NCI-H345 (cell line): Measurements from ENCODE around the gene RUFY2.

Experiments
- DNase-seq: peaks from one replicate; lab custom pipeline; 2025; lab: John Stamatoyannopoulos, UW

Gene RUFY2

GRCh38 chr10:68364101-68364886 is 42.8 kb downstream of the RUFY2 start:
- DNase-seq, result no peak

GRCh38 chr10:68362590-68362989 is 44.5 kb downstream of the RUFY2 start:
- no peak for DNase-seq

- DNase-seq, result no peak
These were observed 47.9 kb downstream of the RUFY2 start for GRCh38 chr10:68359189-68359588.

GRCh38 chr10:68353537-68353936 is 53.5 kb downstream of the RUFY2 start:
- no peak for DNase-seq

GRCh38 chr10:68348265-68348741 is 58.8 kb downstream of the RUFY2 start:
- DNase-seq, result peak; percentile 5

- DNase-seq, result no peak
These were observed 60.3 kb downstream of the RUFY2 start for GRCh38 chr10:68346774-68347173.

GRCh38 chr10:68345621-68346020 is 61.5 kb downstream of the RUFY2 start:
- no peak for DNase-seq

- DNase-seq, result no peak
These were observed 64.1 kb downstream of the RUFY2 start for GRCh38 chr10:68342909-68343516.

- DNase-seq, result no peak
These were observed 66.6 kb downstream of the RUFY2 start for GRCh38 chr10:68340358-68341080.

GRCh38 chr10:68336754-68337351 is 70.2 kb downstream of the RUFY2 start:
- no peak for DNase-seq

- DNase-seq, result no peak
These were observed 72.2 kb downstream of the RUFY2 start for GRCh38 chr10:68334672-68335467.

GRCh38 chr10:68333440-68334431 is 73.3 kb downstream of the RUFY2 start:
- DNase-seq, result no peak

GRCh38 chr10:68333058-68333395 is 74.0 kb downstream of the RUFY2 start:
- DNase-seq, result no peak

GRCh38 chr10:68332259-68333057 is 74.6 kb downstream of the RUFY2 start, which contains the start of gene PBLD:
Gene PBLD, minus strand, starts transcription at chr10:68332928. Its CDS starts 26,084 bp downstream, at chr10:68306844.
- peak; percentile 61 for DNase-seq

GRCh38 chr10:68331455-68332258 is 75.4 kb downstream of the RUFY2 start, which contains the start of gene HNRNPH3:
Gene HNRNPH3, plus strand, starts transcription at chr10:68332064. Its CDS starts 5,158 bp downstream, at chr10:68337222.
- DNase-seq, result peak; percentile 96

- no peak for DNase-seq
These were observed 76.1 kb downstream of the RUFY2 start for GRCh38 chr10:68330852-68331454.

GRCh38 chr10:68329506-68329861 is 77.6 kb downstream of the RUFY2 start:
- DNase-seq, result no peak
